Measurements from ENCODE around the gene SLC48A1.

- TF ChIP-seq CTCF (IDR thresholded peaks at IDR 0.05; ENCODE audit: poor library complexity, severe bottlenecking) (no peak), REST (IDR thresholded peaks at IDR 0.05; ENCODE audit: borderline replicate concordance) (no peak), RAD21 (conservative IDR thresholded peaks at IDR 0.05) (no peak), EZH2 (IDR thresholded peaks at IDR 0.05; ENCODE audit: borderline replicate concordance, insufficient read depth, low read length, poor library complexity, severe bottlenecking) (no peak), POLR2AphosphoS5 (IDR thresholded peaks at IDR 0.05) (no peak), TAF1 (IDR thresholded peaks at IDR 0.05; ENCODE audit: low read depth) (no peak), EP300 (conservative IDR thresholded peaks at IDR 0.05; ENCODE audit: poor library complexity, severe bottlenecking) (no peak)
Measured at GRCh38 chr12:47823422-47824086, 50.5 kb downstream of the SLC48A1 start.
